Measurements from ENCODE around the gene KCNIP4. TPM values are rescaled to one million over a fixed set of nuclear protein-coding genes. Genes with fewer than 3 reads are reported as not detected.

KCNIP4 gene
- total RNA-seq, 3 donors from 2014 or later (not counting 1 experiment from before 2014, with no cell fraction given), result not detected

GRCh38 chr4:21953653-21954052 lies 5.1 kb upstream of the KCNIP4 start:
- intact Hi-C loops (cut with micrococcal nuclease), result no loop called here
- H3K27ac Mint-ChIP-seq, result no peak overlapping the region
- Histone ChIP-seq H3K27ac (ENCODE audit: low read length) (no peak overlapping the region), H3K4me3 (ENCODE audit: low read length) (no peak overlapping the region), H3K9me3 (ENCODE audit: control insufficient read depth, insufficient read depth, low read length) (peaks cover 5% of the 10 kb centered on the region), H3K4me1 (ENCODE audit: control insufficient read depth, insufficient read depth, low read length) (no peaks in the 10 kb centered on the region), H3K27me3 (ENCODE audit: control insufficient read depth, insufficient read depth, low read length) (no peaks in the 10 kb centered on the region), H3K36me3 (ENCODE audit: control insufficient read depth, insufficient read depth, low read length) (no peaks in the 10 kb centered on the region)
- ATAC-seq (no peak), DNase-seq (no peak)
- WGBS (ENCODE audit: insufficient coverage), result 54% methylated on average over 4 of the region's 4 CpGs
- TF ChIP-seq, protein P1, sequence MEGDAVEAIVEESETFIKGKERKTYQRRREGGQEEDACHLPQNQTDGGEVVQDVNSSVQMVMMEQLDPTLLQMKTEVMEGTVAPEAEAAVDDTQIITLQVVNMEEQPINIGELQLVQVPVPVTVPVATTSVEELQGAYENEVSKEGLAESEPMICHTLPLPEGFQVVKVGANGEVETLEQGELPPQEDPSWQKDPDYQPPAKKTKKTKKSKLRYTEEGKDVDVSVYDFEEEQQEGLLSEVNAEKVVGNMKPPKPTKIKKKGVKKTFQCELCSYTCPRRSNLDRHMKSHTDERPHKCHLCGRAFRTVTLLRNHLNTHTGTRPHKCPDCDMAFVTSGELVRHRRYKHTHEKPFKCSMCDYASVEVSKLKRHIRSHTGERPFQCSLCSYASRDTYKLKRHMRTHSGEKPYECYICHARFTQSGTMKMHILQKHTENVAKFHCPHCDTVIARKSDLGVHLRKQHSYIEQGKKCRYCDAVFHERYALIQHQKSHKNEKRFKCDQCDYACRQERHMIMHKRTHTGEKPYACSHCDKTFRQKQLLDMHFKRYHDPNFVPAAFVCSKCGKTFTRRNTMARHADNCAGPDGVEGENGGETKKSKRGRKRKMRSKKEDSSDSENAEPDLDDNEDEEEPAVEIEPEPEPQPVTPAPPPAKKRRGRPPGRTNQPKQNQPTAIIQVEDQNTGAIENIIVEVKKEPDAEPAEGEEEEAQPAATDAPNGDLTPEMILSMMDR (IDR thresholded peaks at IDR 0.05), result no peak
- H3K4me3 Mint-ChIP-seq, result no peak overlapping the region
- H3K4me1 Mint-ChIP-seq, result no peaks in the 10 kb centered on the region
- H3K36me3 Mint-ChIP-seq, result no peaks in the 10 kb centered on the region
- H3K9me3 Mint-ChIP-seq, result peaks cover 2 to 11% of the 10 kb centered on the region in 2 donors
- H3K27me3 Mint-ChIP-seq (ENCODE audit: low read depth in 2 of 2), result peaks cover 7% of the 10 kb centered on the region in 2 donors

- DNase-seq (no peak), ATAC-seq (no peak)
- H3K27me3 ChIP-seq (ENCODE audit: control insufficient read depth, insufficient read depth, low read length), result no peaks in the 10 kb centered on the region
- peaks cover 12 to 14% of the 10 kb centered on the region in 2 donors for H3K27me3 Mint-ChIP-seq (ENCODE audit: low read depth in 2 of 2)
- no peaks in the 10 kb centered on the region for H3K4me1 Mint-ChIP-seq
- no peak overlapping the region for H3K27ac Mint-ChIP-seq
- 36% methylated on average over 3 of the region's 3 CpGs for WGBS (ENCODE audit: insufficient coverage)
- peaks cover 5% of the 10 kb centered on the region for H3K9me3 ChIP-seq (ENCODE audit: control insufficient read depth, insufficient read depth, low read length)
- TF ChIP-seq, protein P1 (IDR thresholded peaks at IDR 0.05), result no peak
- H3K36me3 ChIP-seq (ENCODE audit: control insufficient read depth, insufficient read depth, low read length), result no peaks in the 10 kb centered on the region
- H3K4me1 ChIP-seq (ENCODE audit: control insufficient read depth, insufficient read depth, low read length), result no peaks in the 10 kb centered on the region
- H3K4me3 ChIP-seq (ENCODE audit: low read length), result no peak overlapping the region
- H3K36me3 Mint-ChIP-seq, result no peaks in the 10 kb centered on the region
- H3K9me3 Mint-ChIP-seq, result peaks cover 2 to 3% of the 10 kb centered on the region in 2 donors
- no peak overlapping the region for H3K27ac ChIP-seq (ENCODE audit: low read length)
- intact Hi-C loops (cut with micrococcal nuclease), result no loop called here
- H3K4me3 Mint-ChIP-seq, result no peak overlapping the region
Observed at GRCh38 chr4:21952549-21952948, 4.0 kb upstream of the KCNIP4 start.

DNA sequence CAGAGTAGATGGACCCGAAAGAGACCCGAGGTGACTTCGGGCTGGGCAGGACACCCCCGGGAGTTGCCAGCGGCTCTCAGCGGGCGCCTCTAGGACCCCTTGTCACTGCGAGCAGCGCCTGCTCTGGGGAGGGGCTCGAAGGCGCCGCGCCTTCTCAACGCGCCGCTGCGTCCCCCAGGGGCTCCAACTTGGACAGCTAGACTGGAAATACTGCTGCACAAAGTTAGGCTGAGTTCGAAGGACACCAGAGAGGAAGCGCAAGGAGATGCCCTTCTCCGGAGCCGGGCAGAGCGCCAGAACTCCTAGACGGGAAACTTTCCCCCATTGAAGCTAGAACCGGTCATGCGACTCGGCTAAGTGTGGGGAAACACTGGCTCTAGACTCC lies 493 bp upstream of the KCNIP4 start:
- Histone ChIP-seq H3K9me3 (ENCODE audit: control insufficient read depth, insufficient read depth, low read length) (peaks cover 5% of the 10 kb centered on the region), H3K27ac (ENCODE audit: low read length) (no peak overlapping the region), H3K4me1 (ENCODE audit: control insufficient read depth, insufficient read depth, low read length) (no peaks in the 10 kb centered on the region), H3K36me3 (ENCODE audit: control insufficient read depth, insufficient read depth, low read length) (no peaks in the 10 kb centered on the region), H3K4me3 (ENCODE audit: low read length) (no peak overlapping the region), H3K27me3 (ENCODE audit: control insufficient read depth, insufficient read depth, low read length) (no peaks in the 10 kb centered on the region)
- Mint-ChIP-seq H3K36me3 (no peaks in the 10 kb centered on the region), H3K4me3 (no peak overlapping the region), H3K27me3 (ENCODE audit: low read depth in 2 of 2) (peaks cover 15 to 24% of the 10 kb centered on the region in 2 donors), H3K9me3 (peaks cover 2 to 5% of the 10 kb centered on the region in 2 donors), H3K27ac (no peak overlapping the region), H3K4me1 (no peaks in the 10 kb centered on the region)
- DNase-seq (no peak), ATAC-seq (no peak)
- 14% methylated on average over 26 of the region's 26 CpGs for WGBS (ENCODE audit: insufficient coverage)
- TF ChIP-seq, protein P1 (IDR thresholded peaks at IDR 0.05), result no peak
- intact Hi-C loops (cut with micrococcal nuclease), result no loop called here

DNA sequence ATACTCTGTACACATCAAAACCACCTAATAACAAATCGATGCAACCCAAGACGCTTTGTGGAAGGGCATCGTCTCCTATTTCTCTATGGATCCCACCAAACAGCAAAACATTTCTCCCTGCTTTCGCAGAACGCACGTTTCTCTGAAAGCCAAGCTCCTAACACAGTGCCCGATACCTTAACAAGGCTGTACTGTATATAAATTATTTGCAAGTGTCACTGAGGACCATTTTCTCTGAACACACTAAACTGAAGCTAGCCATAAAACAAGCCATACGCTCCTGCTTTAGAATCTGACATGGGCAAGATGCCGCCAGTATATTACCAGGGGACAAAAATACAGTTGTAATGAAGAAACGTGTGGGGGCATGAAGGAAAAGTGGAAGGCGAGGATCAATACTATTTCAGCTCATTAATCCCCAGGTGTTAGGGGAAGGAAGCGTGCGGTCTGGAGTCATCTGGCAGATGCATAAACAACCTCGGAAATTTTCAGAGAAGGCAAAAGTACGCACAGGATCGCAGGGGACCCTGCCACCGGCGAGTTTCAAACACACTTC lies 703 bp downstream of the KCNIP4 start:
- H3K27ac Mint-ChIP-seq, result no peak overlapping the region
- no peak overlapping the region for H3K27ac ChIP-seq (ENCODE audit: low read length)
- H3K4me1 Mint-ChIP-seq, result no peaks in the 10 kb centered on the region
- no peak overlapping the region for H3K4me3 Mint-ChIP-seq
- no peaks in the 10 kb centered on the region for H3K4me1 ChIP-seq (ENCODE audit: control insufficient read depth, insufficient read depth, low read length)
- peaks cover 4 to 7% of the 10 kb centered on the region in 2 donors for H3K9me3 Mint-ChIP-seq
- TF ChIP-seq, protein P1 (IDR thresholded peaks at IDR 0.05), result no peak
- no peak overlapping the region for H3K4me3 ChIP-seq (ENCODE audit: low read length)
- no peaks in the 10 kb centered on the region for H3K36me3 ChIP-seq (ENCODE audit: control insufficient read depth, insufficient read depth, low read length)
- WGBS (ENCODE audit: insufficient coverage), result 32% methylated on average over 18 of the region's 18 CpGs
- ATAC-seq (no peak), DNase-seq (no peak)
- H3K9me3 ChIP-seq (ENCODE audit: control insufficient read depth, insufficient read depth, low read length), result no peaks in the 10 kb centered on the region
- peaks cover 17 to 24% of the 10 kb centered on the region in 2 donors for H3K27me3 Mint-ChIP-seq (ENCODE audit: low read depth in 2 of 2)
- intact Hi-C loops (cut with micrococcal nuclease), result no loop called here
- H3K27me3 ChIP-seq (ENCODE audit: control insufficient read depth, insufficient read depth, low read length), result no peaks in the 10 kb centered on the region
- H3K36me3 Mint-ChIP-seq, result no peaks in the 10 kb centered on the region
